Endothelial cell (in vitro differentiated cells): ENCODE results near the gene HAUS3. TPM values are rescaled to one million over a fixed set of nuclear protein-coding genes. Genes with fewer than 3 reads are reported as not detected.

Experiments used
- DNase-seq: peaks from one replicate; pipeline ENCODE4 v3.0.0; 2021; ENCODE audit warnings: low spot score
- H3K27ac Mint-ChIP-seq: one replicate; pipeline ENCODE4 v1.8.0; 2021; ENCODE audit warnings: mixed read lengths, inconsistent platforms; ENCODE audit not compliant: unreplicated experiment
- H3K27me3 Mint-ChIP-seq: one replicate; pipeline ENCODE4 v1.8.0; 2021; ENCODE audit warnings: mild to moderate bottlenecking, moderate library complexity, mixed read lengths, inconsistent platforms; ENCODE audit not compliant: unreplicated experiment
- H3K36me3 Mint-ChIP-seq: one replicate; pipeline ENCODE4 v1.8.0; 2021; ENCODE audit warnings: mild to moderate bottlenecking, low read depth, mixed read lengths, inconsistent platforms; ENCODE audit not compliant: unreplicated experiment
- H3K4me1 Mint-ChIP-seq: one replicate; pipeline ENCODE4 v1.8.0; 2021; ENCODE audit warnings: mild to moderate bottlenecking, mixed read lengths, inconsistent platforms; ENCODE audit not compliant: unreplicated experiment
- H3K4me3 Mint-ChIP-seq: one replicate; pipeline ENCODE4 v1.8.0; 2021; ENCODE audit warnings: mild to moderate bottlenecking, mixed read lengths, inconsistent platforms; ENCODE audit not compliant: unreplicated experiment
- H3K9me3 Mint-ChIP-seq: one replicate; pipeline ENCODE4 v1.8.0; 2021; ENCODE audit warnings: mixed read lengths, inconsistent platforms; ENCODE audit not compliant: unreplicated experiment
- total RNA-seq: library from RNA; stranded (reverse); fragmentation: NEBNext Ultra II Directional; extraction: Animal tissue kit (Norgen Biotek cat#: 25700); gene quantifications from one replicate; pipeline ENCODE4 v1.2.1, GENCODE V29; 2021; ENCODE audit not compliant: unreplicated experiment
- TF ChIP-seq, protein P1 (sequence below): fragments of 200-600 bp; sonication (generic); IDR thresholded peaks from one replicate; pipeline ENCODE4 v1.5.0; 2021; ENCODE audit warnings: antibody characterized with exemption; ENCODE audit not compliant: unreplicated experiment

Gene HAUS3
- total RNA-seq, 1 donor from 2014 or later, result 16.2 TPM

DNA sequence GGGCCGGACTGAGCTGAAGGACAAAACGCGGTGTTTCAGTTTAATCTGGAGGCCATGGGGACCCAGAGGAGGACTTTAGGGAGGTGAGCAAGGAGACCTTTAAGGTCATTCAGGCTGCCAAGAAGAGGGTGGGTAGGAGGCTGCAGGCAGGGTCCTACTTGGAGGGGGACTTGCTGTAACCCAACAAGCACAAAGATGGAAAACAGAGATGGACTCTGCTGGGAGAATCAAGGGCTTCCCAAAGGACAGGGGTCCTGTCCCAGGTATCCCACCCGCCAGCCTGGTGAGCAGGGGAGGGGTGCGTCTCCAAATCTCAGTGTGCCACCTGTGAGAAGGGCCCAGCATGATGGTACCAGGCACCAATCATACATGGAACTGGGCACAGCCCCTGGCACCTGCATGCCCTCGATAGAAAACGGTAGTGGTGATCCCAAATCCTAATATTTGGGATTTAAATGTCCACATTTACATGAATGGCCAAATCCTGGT, 3.9 kb upstream of the HAUS3 start:
- H3K27me3 Mint-ChIP-seq, result peaks cover 10% of the 10 kb centered on the region
- no peak overlapping the region for H3K27ac Mint-ChIP-seq
- H3K9me3 Mint-ChIP-seq, result no peaks in the 10 kb centered on the region
- peaks cover 7% of the 10 kb centered on the region for H3K4me1 Mint-ChIP-seq
- TF ChIP-seq, protein P1, sequence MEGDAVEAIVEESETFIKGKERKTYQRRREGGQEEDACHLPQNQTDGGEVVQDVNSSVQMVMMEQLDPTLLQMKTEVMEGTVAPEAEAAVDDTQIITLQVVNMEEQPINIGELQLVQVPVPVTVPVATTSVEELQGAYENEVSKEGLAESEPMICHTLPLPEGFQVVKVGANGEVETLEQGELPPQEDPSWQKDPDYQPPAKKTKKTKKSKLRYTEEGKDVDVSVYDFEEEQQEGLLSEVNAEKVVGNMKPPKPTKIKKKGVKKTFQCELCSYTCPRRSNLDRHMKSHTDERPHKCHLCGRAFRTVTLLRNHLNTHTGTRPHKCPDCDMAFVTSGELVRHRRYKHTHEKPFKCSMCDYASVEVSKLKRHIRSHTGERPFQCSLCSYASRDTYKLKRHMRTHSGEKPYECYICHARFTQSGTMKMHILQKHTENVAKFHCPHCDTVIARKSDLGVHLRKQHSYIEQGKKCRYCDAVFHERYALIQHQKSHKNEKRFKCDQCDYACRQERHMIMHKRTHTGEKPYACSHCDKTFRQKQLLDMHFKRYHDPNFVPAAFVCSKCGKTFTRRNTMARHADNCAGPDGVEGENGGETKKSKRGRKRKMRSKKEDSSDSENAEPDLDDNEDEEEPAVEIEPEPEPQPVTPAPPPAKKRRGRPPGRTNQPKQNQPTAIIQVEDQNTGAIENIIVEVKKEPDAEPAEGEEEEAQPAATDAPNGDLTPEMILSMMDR, result no peak
- peaks cover 16% of the 10 kb centered on the region for H3K36me3 Mint-ChIP-seq
- H3K4me3 Mint-ChIP-seq, result no peak overlapping the region
- no peak for DNase-seq

- TF ChIP-seq, protein P1, result no peak
- peaks cover 16% of the 10 kb centered on the region for H3K36me3 Mint-ChIP-seq
- peaks cover 14% of the 10 kb centered on the region for H3K4me1 Mint-ChIP-seq
- peak overlapping the region; percentile 8 for H3K27ac Mint-ChIP-seq
- peak overlapping the region; percentile 72 for H3K4me3 Mint-ChIP-seq
- no peaks in the 10 kb centered on the region for H3K9me3 Mint-ChIP-seq
- H3K27me3 Mint-ChIP-seq, result peaks cover 10% of the 10 kb centered on the region
- DNase-seq, result no peak
These were observed 3.3 kb upstream of the HAUS3 start for GRCh38 chr4:2245057-2245786.

DNA sequence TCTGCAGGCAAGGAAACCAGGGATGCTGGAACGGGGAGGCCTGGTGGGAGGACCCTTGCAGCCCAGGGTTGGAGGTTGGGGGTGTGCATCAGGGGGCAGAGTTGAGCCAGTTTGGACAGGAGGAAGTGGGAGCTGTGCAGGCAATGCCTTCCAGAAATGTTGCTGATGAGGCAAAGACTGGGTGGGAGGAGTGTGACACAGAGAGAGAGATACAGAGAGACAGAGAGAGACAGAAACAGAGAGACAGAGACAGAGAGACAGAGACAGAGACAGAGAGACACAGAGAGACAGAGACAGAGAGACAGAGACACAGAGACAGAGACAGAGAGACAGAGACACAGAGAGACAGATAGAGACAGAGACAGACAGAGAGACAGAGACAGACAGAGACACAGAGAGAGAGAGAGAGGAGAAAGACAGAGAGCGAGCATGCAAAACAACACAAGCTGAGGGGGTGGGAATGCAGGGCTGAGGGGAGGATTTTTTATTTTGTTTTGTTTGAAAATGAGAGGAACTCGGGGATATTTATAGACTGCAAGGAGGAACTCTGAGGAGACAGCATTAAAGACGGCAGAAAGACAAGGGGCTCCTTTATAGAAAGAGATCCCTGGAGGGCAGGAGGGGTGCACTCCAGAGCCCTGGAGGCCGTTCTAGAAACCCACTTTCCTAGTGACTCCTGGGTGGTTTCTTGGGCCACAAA, 1.9 kb upstream of the HAUS3 start:
- Mint-ChIP-seq H3K27ac (peak overlapping the region; percentile 15), H3K4me3 (no peak overlapping the region), H3K9me3 (no peaks in the 10 kb centered on the region), H3K4me1 (peaks cover 24% of the 10 kb centered on the region), H3K36me3 (peaks cover 15% of the 10 kb centered on the region), H3K27me3 (peaks cover 9% of the 10 kb centered on the region)
- TF ChIP-seq, protein P1, result no peak
- no peak for DNase-seq

DNA sequence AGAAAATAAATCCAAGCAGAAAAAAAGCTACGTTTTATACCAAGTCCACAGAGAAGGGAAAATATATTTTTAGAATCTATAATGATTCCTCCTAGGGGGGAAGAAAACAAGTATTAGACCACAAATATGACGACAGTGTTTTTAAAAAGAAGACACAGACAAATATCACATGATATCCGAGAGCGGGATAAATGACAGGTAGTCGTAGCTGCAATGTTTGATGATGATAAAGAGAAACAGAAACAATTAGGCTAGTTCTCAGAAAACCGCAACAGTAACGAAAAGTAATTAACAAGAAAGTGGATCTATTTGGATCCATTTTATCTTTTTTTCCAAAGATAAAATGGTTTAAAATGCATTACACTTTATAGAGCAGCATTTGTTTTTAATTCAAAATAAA, 918 bp downstream of the HAUS3 start:
- peaks cover 33% of the 10 kb centered on the region for H3K4me1 Mint-ChIP-seq
- peaks cover 5% of the 10 kb centered on the region for H3K27me3 Mint-ChIP-seq
- H3K9me3 Mint-ChIP-seq, result no peaks in the 10 kb centered on the region
- peak overlapping the region; percentile 90 for H3K4me3 Mint-ChIP-seq
- peaks cover 15% of the 10 kb centered on the region for H3K36me3 Mint-ChIP-seq
- TF ChIP-seq, protein P1, result no peak
- H3K27ac Mint-ChIP-seq, result peak overlapping the region; percentile 68
- no peak for DNase-seq
